Measurements from ENCODE around the gene FCRL5. TPM values are rescaled to one million over a fixed set of nuclear protein-coding genes. Genes with fewer than 3 reads are reported as not detected.

Gene FCRL5
- total and polyA plus RNA-seq, 2 donors from 2014 or later: 10.3 TPM; not detected in 1

GRCh38 chr1:157485793-157486192 lies 66.5 kb downstream of the FCRL5 start:
- FAIRE-seq: no peak
- H3K27me3 ChIP-seq (ENCODE audit: control insufficient read depth, insufficient read depth, low read length): no peaks in the 10 kb centered on the region
- TF ChIP-seq, protein P1, sequence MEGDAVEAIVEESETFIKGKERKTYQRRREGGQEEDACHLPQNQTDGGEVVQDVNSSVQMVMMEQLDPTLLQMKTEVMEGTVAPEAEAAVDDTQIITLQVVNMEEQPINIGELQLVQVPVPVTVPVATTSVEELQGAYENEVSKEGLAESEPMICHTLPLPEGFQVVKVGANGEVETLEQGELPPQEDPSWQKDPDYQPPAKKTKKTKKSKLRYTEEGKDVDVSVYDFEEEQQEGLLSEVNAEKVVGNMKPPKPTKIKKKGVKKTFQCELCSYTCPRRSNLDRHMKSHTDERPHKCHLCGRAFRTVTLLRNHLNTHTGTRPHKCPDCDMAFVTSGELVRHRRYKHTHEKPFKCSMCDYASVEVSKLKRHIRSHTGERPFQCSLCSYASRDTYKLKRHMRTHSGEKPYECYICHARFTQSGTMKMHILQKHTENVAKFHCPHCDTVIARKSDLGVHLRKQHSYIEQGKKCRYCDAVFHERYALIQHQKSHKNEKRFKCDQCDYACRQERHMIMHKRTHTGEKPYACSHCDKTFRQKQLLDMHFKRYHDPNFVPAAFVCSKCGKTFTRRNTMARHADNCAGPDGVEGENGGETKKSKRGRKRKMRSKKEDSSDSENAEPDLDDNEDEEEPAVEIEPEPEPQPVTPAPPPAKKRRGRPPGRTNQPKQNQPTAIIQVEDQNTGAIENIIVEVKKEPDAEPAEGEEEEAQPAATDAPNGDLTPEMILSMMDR (IDR thresholded peaks at IDR 0.05; ENCODE audit: borderline replicate concordance, extremely low read depth, insufficient read depth): no peak
- no peaks in the 10 kb centered on the region for H3K36me3 ChIP-seq (ENCODE audit: control insufficient read depth in 2 of 3, insufficient read depth in 3 of 3, low read length in 3 of 3)
- H3K4me1 ChIP-seq (ENCODE audit: control insufficient read depth in 2 of 3, insufficient read depth in 2 of 3, low read depth in 1 of 3, low read length in 3 of 3): no peaks in the 10 kb centered on the region
- no peak overlapping the region for H3K4me3 ChIP-seq (ENCODE audit: low read length in 3 of 3)
- H3K27ac ChIP-seq (ENCODE audit: low read depth in 2 of 2, low read length in 2 of 2): no peak overlapping the region
- H3K9me3 ChIP-seq (ENCODE audit: control insufficient read depth in 2 of 3, insufficient read depth in 1 of 3, low read length in 3 of 3): no peaks in the 10 kb centered on the region
- no peak overlapping the region for H3K9ac ChIP-seq (ENCODE audit: low read length in 3 of 3)
- no peak for DNase-seq
- intact Hi-C loops (cut with DNase I): loop anchor here (10.0 kb wide), 2 partner anchors 111 to 291 kb away; no protein-coding TSS in a partner anchor

DNA sequence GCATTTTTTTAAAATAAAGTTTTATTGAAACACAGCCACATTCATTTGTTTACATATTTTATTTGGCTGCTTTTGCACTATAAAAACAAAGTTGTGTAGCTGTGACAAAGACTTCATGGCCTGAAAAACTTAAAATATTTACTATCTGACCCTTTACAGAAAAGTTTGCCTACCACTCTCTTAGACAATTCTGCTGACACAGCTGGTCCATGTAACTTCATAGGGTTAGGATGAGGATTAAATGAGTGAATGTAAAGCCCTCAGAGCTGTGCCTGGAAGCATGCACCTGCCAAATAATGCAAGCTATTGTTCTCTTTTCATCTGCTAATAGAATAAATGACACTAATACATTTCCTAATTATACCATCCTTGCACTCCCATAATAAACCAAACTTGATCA lies 67.7 kb downstream of the FCRL5 start:
- Histone ChIP-seq H3K27ac (ENCODE audit: low read depth in 2 of 2, low read length in 2 of 2) (no peak overlapping the region), H3K4me3 (ENCODE audit: low read length in 3 of 3) (no peak overlapping the region), H3K9me3 (ENCODE audit: control insufficient read depth in 2 of 3, insufficient read depth in 1 of 3, low read length in 3 of 3) (peaks cover 0 to 3% (median 0%) of the 10 kb centered on the region in 3 donors), H3K27me3 (ENCODE audit: control insufficient read depth, insufficient read depth, low read length) (no peaks in the 10 kb centered on the region), H3K4me1 (ENCODE audit: control insufficient read depth in 2 of 3, insufficient read depth in 2 of 3, low read depth in 1 of 3, low read length in 3 of 3) (no peaks in the 10 kb centered on the region), H3K9ac (ENCODE audit: low read length in 3 of 3) (no peak overlapping the region), H3K36me3 (ENCODE audit: control insufficient read depth in 2 of 3, insufficient read depth in 3 of 3, low read length in 3 of 3) (no peaks in the 10 kb centered on the region)
- FAIRE-seq (no peak), DNase-seq (no peak)
- TF ChIP-seq, protein P1 (IDR thresholded peaks at IDR 0.05; ENCODE audit: borderline replicate concordance, extremely low read depth, insufficient read depth): no peak
- intact Hi-C loops (cut with DNase I): loop anchor here (10.0 kb wide), 2 partner anchors 110 to 290 kb away; no protein-coding TSS in a partner anchor

DNA sequence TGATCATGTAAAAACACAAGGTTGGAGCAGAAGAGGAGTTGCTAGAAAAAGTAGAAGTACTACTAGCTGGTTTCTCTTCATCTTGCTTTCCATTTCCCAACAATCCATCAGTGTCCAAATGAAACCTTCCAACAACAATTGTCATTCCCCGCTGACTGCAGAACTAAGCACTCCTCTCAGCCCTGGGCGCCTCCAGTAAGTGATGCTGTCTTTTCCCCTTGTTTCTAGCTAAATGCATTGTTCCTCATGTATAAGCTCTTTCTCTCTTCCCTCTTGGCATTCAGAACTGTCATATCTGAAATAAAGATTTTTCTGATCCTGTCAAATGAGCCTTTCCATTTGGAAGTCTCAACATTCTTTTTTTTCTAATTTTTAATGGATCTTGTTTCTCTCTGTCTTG lies 68.7 kb downstream of the FCRL5 start:
- no peaks in the 10 kb centered on the region for H3K4me1 ChIP-seq (ENCODE audit: control insufficient read depth in 2 of 3, insufficient read depth in 2 of 3, low read depth in 1 of 3, low read length in 3 of 3)
- no peaks in the 10 kb centered on the region for H3K27me3 ChIP-seq (ENCODE audit: control insufficient read depth, insufficient read depth, low read length)
- H3K9ac ChIP-seq (ENCODE audit: low read length in 3 of 3): no peak overlapping the region
- FAIRE-seq (no peak), DNase-seq (no peak)
- TF ChIP-seq, protein P1 (IDR thresholded peaks at IDR 0.05; ENCODE audit: borderline replicate concordance, extremely low read depth, insufficient read depth): no peak
- intact Hi-C loops (cut with DNase I): loop anchor here (10.0 kb wide), 2 partner anchors 109 to 289 kb away; no protein-coding TSS in a partner anchor
- peaks cover 0 to 3% (median 0%) of the 10 kb centered on the region in 3 donors for H3K9me3 ChIP-seq (ENCODE audit: control insufficient read depth in 2 of 3, insufficient read depth in 1 of 3, low read length in 3 of 3)
- no peak overlapping the region for H3K4me3 ChIP-seq (ENCODE audit: low read length in 3 of 3)
- H3K36me3 ChIP-seq (ENCODE audit: control insufficient read depth in 2 of 3, insufficient read depth in 3 of 3, low read length in 3 of 3): no peaks in the 10 kb centered on the region
- no peak overlapping the region for H3K27ac ChIP-seq (ENCODE audit: low read depth in 2 of 2, low read length in 2 of 2)

- intact Hi-C loops (cut with DNase I): loop anchor here (10.0 kb wide), 2 partner anchors 108 to 288 kb away; no protein-coding TSS in a partner anchor
- DNase-seq (no peak), FAIRE-seq (no peak)
- Histone ChIP-seq H3K36me3 (ENCODE audit: control insufficient read depth in 2 of 3, insufficient read depth in 3 of 3, low read length in 3 of 3) (no peaks in the 10 kb centered on the region), H3K9me3 (ENCODE audit: control insufficient read depth in 2 of 3, insufficient read depth in 1 of 3, low read length in 3 of 3) (peaks cover 0 to 7% (median 6%) of the 10 kb centered on the region in 3 donors), H3K27me3 (ENCODE audit: control insufficient read depth, insufficient read depth, low read length) (no peaks in the 10 kb centered on the region), H3K4me3 (ENCODE audit: low read length in 3 of 3) (no peak overlapping the region), H3K9ac (ENCODE audit: low read length in 3 of 3) (no peak overlapping the region), H3K27ac (ENCODE audit: low read depth in 2 of 2, low read length in 2 of 2) (no peak overlapping the region), H3K4me1 (ENCODE audit: control insufficient read depth in 2 of 3, insufficient read depth in 2 of 3, low read depth in 1 of 3, low read length in 3 of 3) (no peaks in the 10 kb centered on the region)
- TF ChIP-seq, protein P1 (IDR thresholded peaks at IDR 0.05; ENCODE audit: borderline replicate concordance, extremely low read depth, insufficient read depth): no peak
Measured at GRCh38 chr1:157482717-157483116, 69.6 kb downstream of the FCRL5 start.
